K562 (cell line): Measurements from ENCODE around the gene LONRF2. TPM values are rescaled to one million over a fixed set of nuclear protein-coding genes. Genes with fewer than 3 reads are reported as not detected.

Experiments used
- ATAC-seq: fragments of 200-7000 bp; cut with Tn5 transposase; 3 replicates; pipeline ENCODE4 v1.9.1; 2020; ENCODE audit warnings: moderate library complexity
- BruUV-seq: library from RNA; stranded (reverse); fragments of 400-500 nt; replicated peaks from 2 replicates; lab custom pipeline; 2021; lab: Mats Ljungman, UMichigan
- CTCF ChIA-PET: fragments of 300-600 bp; formaldehyde crosslinking; extraction: SDS; loops from one replicate; lab custom pipeline; 2021; ENCODE audit warnings: low intra/inter-chr PET ratio; lab: Yijun Ruan, JAX
- POLR2A ChIA-PET: fragments of 300-600, 350-650 bp; sonication (Branson Sonifier 250); formaldehyde crosslinking; extraction: SDS; loops from one replicate; lab custom pipeline; 2021; ENCODE audit warnings: antibody characterized with exemption, inconsistent platforms; lab: Yijun Ruan, JAX
- DNase-seq, 4 experiments: peaks; one replicate each; pipeline versions ENCODE4 v3.0.0 to v3.0.0-alpha.2; 2011 to 2018; ENCODE audit warnings: low spot score in 3 of 4, mixed read lengths in 3 of 4; ENCODE audit errors: extremely low read depth in 1 of 4
- FAIRE-seq: peaks from 2 replicates; lab custom pipeline; 2011; peaks lifted over from hg19 to GRCh38; lab: Jason Lieb, UNC
- H2AFZ ChIP-seq: 2 replicates; pipeline ENCODE4 v1.6.0; 2011; ENCODE audit warnings: low read depth, low read length, control low read depth, inconsistent platforms
- H3K27ac ChIP-seq: fragments of 200-600 bp; 3 replicates; pipeline ENCODE4 v1.8.0; 2011; ENCODE audit warnings: low read depth, mild to moderate bottlenecking, control low read depth, inconsistent platforms, low read length, moderate library complexity, mixed read lengths; ENCODE audit errors: extremely low read depth
- H3K27me3 ChIP-seq, 2 experiments: fragments of 300-600 bp in 1 of 2; 2 replicates in 1 of 2; 3 replicates in 1 of 2; pipeline versions ENCODE4 v1.6.0 to v1.8.0; 2011; ENCODE audit warnings: inconsistent platforms in 2 of 2, low read length in 2 of 2, mild to moderate bottlenecking in 1 of 2, mixed read lengths in 1 of 2, moderate library complexity in 1 of 2; ENCODE audit not compliant: control insufficient read depth in 2 of 2, insufficient read depth in 2 of 2
- H3K36me3 ChIP-seq: fragments of 300-600 bp; 3 replicates; pipeline ENCODE4 v1.8.0; 2011; ENCODE audit warnings: mild to moderate bottlenecking, low read length, inconsistent platforms; ENCODE audit not compliant: control insufficient read depth, insufficient read depth
- H3K4me1 ChIP-seq, 2 experiments: fragments of 200-600 bp in 1 of 2; replicated peaks in 1 of 2; 2 replicates in 1 of 2; 3 replicates in 1 of 2; pipeline versions ENCODE4 v1.5.1 to v1.8.0; 2011; ENCODE audit warnings: inconsistent platforms in 2 of 2, low read length in 2 of 2, mild to moderate bottlenecking in 1 of 2, mixed read lengths in 1 of 2, moderate library complexity in 1 of 2; ENCODE audit not compliant: control insufficient read depth in 2 of 2, insufficient read depth in 2 of 2
- H3K4me2 ChIP-seq: 2 replicates; pipeline ENCODE4 v1.6.1; 2011; ENCODE audit warnings: low read length, control low read depth, inconsistent platforms, mixed read lengths; ENCODE audit not compliant: insufficient read depth
- H3K4me3 ChIP-seq: fragments of 200-600 bp; sonication (generic), shearing (Covaris generic); 2 replicates; pipeline ENCODE4 v1.5.1; 2016; ENCODE audit warnings: control low read depth, inconsistent platforms
- H3K79me2 ChIP-seq: fragments of 200-600 bp; 3 replicates; pipeline ENCODE4 v1.8.0; 2011; ENCODE audit warnings: low read length, inconsistent platforms; ENCODE audit not compliant: control insufficient read depth, insufficient read depth
- H3K9ac ChIP-seq, 2 experiments: 2 replicates each; pipeline versions ENCODE4 v1.6.0 to v1.6.1; 2011; ENCODE audit warnings: low read depth in 2 of 2, low read length in 2 of 2, control low read depth in 1 of 2, inconsistent platforms in 1 of 2, mild to moderate bottlenecking in 1 of 2, mixed read lengths in 1 of 2; ENCODE audit not compliant: insufficient read depth in 1 of 2
- H3K9me1 ChIP-seq: one replicate; pipeline ENCODE4 v1.6.0; 2011; ENCODE audit warnings: inconsistent platforms, mild to moderate bottlenecking, low read length, moderate library complexity; ENCODE audit not compliant: control insufficient read depth, insufficient read depth
- H3K9me3 ChIP-seq: replicated peaks from 2 replicates; pipeline ENCODE4 v1.5.1; 2011; ENCODE audit warnings: low read depth, low read length, inconsistent platforms; ENCODE audit not compliant: control insufficient read depth, insufficient read depth
- H4K20me1 ChIP-seq: replicated peaks from 2 replicates; pipeline ENCODE4 v1.6.1; 2011; ENCODE audit warnings: low read length, inconsistent platforms, mixed read lengths; ENCODE audit not compliant: control insufficient read depth, insufficient read depth
- CAMTA2 ChIP-seq: fragments of 250-450 bp; sonication (Bioruptor Pico); conservative IDR thresholded peaks from 2 replicates; pipeline ENCODE4 v1.5.1; 2022
- CTCF ChIP-seq, 3 experiments: IDR thresholded peaks in 2 of 3; conservative IDR thresholded peaks in 1 of 3; 2 replicates each; pipeline ENCODE4 v1.5.1; 2011 to 2012; ENCODE audit warnings: low read length in 3 of 3, mild to moderate bottlenecking in 3 of 3, control low read depth in 2 of 3, improper control_type of control experiment in 1 of 3, inconsistent platforms in 1 of 3, low read depth in 1 of 3, mixed read lengths in 1 of 3, moderate library complexity in 1 of 3; ENCODE audit not compliant: insufficient read depth in 2 of 3
- DEAF1 ChIP-seq: fragments of 450-650 bp; formaldehyde crosslinking; IDR thresholded peaks from 2 replicates; pipeline ENCODE4 v1.4.0; 2020; ENCODE audit warnings: mild to moderate bottlenecking, moderate library complexity
- POLR2B ChIP-seq: fragments of 450-650 bp; IDR thresholded peaks from 2 replicates; pipeline ENCODE4 v1.6.1; 2018; ENCODE audit warnings: low read depth; ENCODE audit not compliant: partially characterized antibody
- RAD21 ChIP-seq, 2 experiments: fragments of 250-450 bp in 1 of 2; fragments of 450-650 bp in 1 of 2; sonication (Bioruptor Pico) in 1 of 2; formaldehyde crosslinking in 1 of 2; IDR thresholded peaks in 1 of 2; conservative IDR thresholded peaks in 1 of 2; 2 replicates each; pipeline versions ENCODE4 v1.4.0 to v1.8.0; 2020 to 2022; ENCODE audit warnings: mild to moderate bottlenecking in 2 of 2, moderate library complexity in 1 of 2
- RCOR1 ChIP-seq, 2 experiments: IDR thresholded peaks; 2 replicates each; pipeline ENCODE4 v1.6.1; 2012; ENCODE audit warnings: low read depth in 2 of 2, low read length in 2 of 2, borderline replicate concordance in 1 of 2, improper control_type of control experiment in 1 of 2
- SMC3 ChIP-seq: conservative IDR thresholded peaks from 2 replicates; pipeline ENCODE4 v1.6.1; 2011; ENCODE audit warnings: low read depth, low read length, improper control_type of control experiment; ENCODE audit not compliant: insufficient read depth
- WGBS: fragments of 100-300 bp; shearing (Covaris generic); methylation state at CpG from one replicate; pipeline ENCODE4 v1.1.6; 2016; ENCODE audit warnings: low coverage, mixed read lengths; ENCODE audit not compliant: insufficient coverage; ENCODE audit errors: missing lambda C conversion rate; 5-methylcytosine and 5-hydroxymethylcytosine counted together
- in situ Hi-C: fragments of 300-500 bp; cut with MboI; formaldehyde crosslinking; loops from 4 replicates; pipeline ENCODE4 v1.15.0; 2018; ENCODE audit warnings: inconsistent platforms, mixed read lengths
- intact Hi-C: fragments of 100-400 bp; cut with micrococcal nuclease; formaldehyde crosslinking; loops from 2 replicates; pipeline ENCODE4 v1.14.2; 2022
- polyA plus RNA-seq, 8 experiments: library from polyadenylated mRNA; depleted of rRNA in 4 of 8; stranded (reverse) in 5 of 8; unstranded in 3 of 8; fragments of >200 nt; fragmentation: Nextera tagmentation in 2 of 8; fragmentation: Illumina TruSeq in 1 of 8; extraction: Ambion mirVana in 2 of 8; extraction: Trizol in 1 of 8; gene quantifications; 2 replicates each; pipeline versions ENCODE4 v1.2.1 to v1.2.3, GENCODE V29; 2011 to 2014; ENCODE audit warnings: inconsistent platforms in 1 of 8, missing spikeins in 1 of 8
- total RNA-seq, 7 experiments: library from RNA; depleted of rRNA in 6 of 7; stranded (reverse); fragments of >200 nt in 6 of 7; fragmentation: Illumina TruSeq in 2 of 7; extraction: Trizol in 2 of 7; gene quantifications; 2 replicates each; pipeline versions ENCODE4 v1.2.1 to v1.2.3, GENCODE V29; 2011 to 2021; ENCODE audit warnings: low replicate concordance in 1 of 7

Gene LONRF2
- total and polyA plus RNA-seq, 9 of the 15 experiments (the other 6 are each of a cell fraction or from before 2014, with no cell fraction given): 0.35 to 5.0 (median 2.7) TPM

GRCh38 chr2:100260712-100261620 is 61.3 kb downstream of the LONRF2 start:
- no peak overlapping the region for H3K4me3 ChIP-seq
- H3K9me3 ChIP-seq: no peaks in the 10 kb centered on the region
- intact Hi-C loops: loop anchor here (1.0 to 2.0 kb wide), 2 partner anchors 702 to 770 kb away; partner anchors contain the start of gene REV1
- ChIA-PET POLR2A (interaction anchor here (0.7 to 2.1 kb wide), 2 partner anchors 120 to 1106 kb away, joined by 3 to 11 read pairs; partner anchors contain the start of genes LIPT1 and TSGA10), CTCF (interaction anchor here (0.6 to 4.2 kb wide), 6 partner anchors 18 to 1176 kb away, joined by 3 to 66 read pairs (median 4); no protein-coding TSS in a partner anchor)
- H3K27me3 ChIP-seq: peaks cover 6 to 36% of the 10 kb centered on the region in 2 experiments; a peak in 4 of 5 replicates
- H3K36me3 ChIP-seq: no peaks in the 10 kb centered on the region
- H2AFZ ChIP-seq: peak overlapping the region; percentile 38; the same call in 1 of the 2 replicates
- H4K20me1 ChIP-seq: no peaks in the 10 kb centered on the region
- no peak overlapping the region for H3K27ac ChIP-seq
- no peak overlapping the region for H3K4me2 ChIP-seq
- no peaks in the 10 kb centered on the region for H3K79me2 ChIP-seq
- H3K9me1 ChIP-seq: no peaks in the 10 kb centered on the region
- in situ Hi-C loops: loop anchor here (5.0 to 10.0 kb wide), 2 partner anchors 74 to 121 kb away; no protein-coding TSS in a partner anchor
- H3K9ac ChIP-seq: 0 out of 4 replicates have a peak overlapping the region, but pooled peaks of 1 of the 2 experiments have one; percentile 24
- H3K4me1 ChIP-seq: peaks cover 3 to 8% of the 10 kb centered on the region in 2 experiments; a peak in 3 of 5 replicates
- DNase-seq: peak; percentile 72 to 82 (median 74)
- ATAC-seq: peak; percentile 89
- FAIRE-seq: peak; percentile 95
- no TSS peak for BruUV-seq
- WGBS: 25% methylated on average over 13 of the region's 15 CpGs
- TF ChIP-seq RAD21 (CRISPR knock-in tag; conservative IDR thresholded peaks at IDR 0.05 in 1 of 2, IDR thresholded peaks at IDR 0.05 in 1 of 2) (peak; percentile 88 to 91), CTCF (IDR thresholded peaks at IDR 0.05 in 2 of 3, conservative IDR thresholded peaks at IDR 0.05 in 1 of 3; ENCODE audit: insufficient read depth in 2 of 3, low read depth in 1 of 3, low read length in 3 of 3) (peak; percentile 76 to 88 (median 85)), SMC3 (peak; percentile 65), POLR2B (no peak), CAMTA2 (CRISPR knock-in tag) (no peak), RCOR1 (IDR thresholded peaks at IDR 0.05; ENCODE audit: borderline replicate concordance in 1 of 2, low read depth in 2 of 2, low read length in 2 of 2) (0 out of 4 replicates have a peak, but pooled peaks of 1 of the 2 experiments have one; percentile 23), DEAF1 (CRISPR knock-in tag) (peak; percentile 76)
